Activated CD4-positive, alpha-beta T cell treated with anti-CD3 and anti-CD28 coated beads, Interleukin-2, Interleukin-6, amounts not matched to agents 100 ng/mL and 50 ng/mL, durations not matched to agents 16 hours and 8 hours (primary cell): ENCODE data around the gene THSD7A.

Experiments
- DNase-seq: peaks from one replicate; pipeline ENCODE4 v3.0.0-alpha.2; 2020

THSD7A gene

GRCh38 chr7:11620406-11621253, 211.4 kb downstream of the THSD7A start:
- no peak for DNase-seq

- no peak for DNase-seq
Measured at GRCh38 chr7:11616466-11616865, 215.5 kb downstream of the THSD7A start.

GRCh38 chr7:11615174-11615573, 216.8 kb downstream of the THSD7A start:
- DNase-seq = no peak

- DNase-seq = no peak
Measured at GRCh38 chr7:11613292-11613930, 218.6 kb downstream of the THSD7A start.

GRCh38 chr7:11612737-11613136, 219.3 kb downstream of the THSD7A start:
- no peak for DNase-seq

GRCh38 chr7:11609096-11609670, 222.8 kb downstream of the THSD7A start:
- DNase-seq = no peak

GRCh38 chr7:11607686-11608085, 224.3 kb downstream of the THSD7A start:
- no peak for DNase-seq

- DNase-seq = no peak
Measured at GRCh38 chr7:11605749-11606148, 226.2 kb downstream of the THSD7A start.

- no peak for DNase-seq
Measured at GRCh38 chr7:11604505-11604904, 227.5 kb downstream of the THSD7A start.

GRCh38 chr7:11601761-11602160, 230.2 kb downstream of the THSD7A start:
- DNase-seq = no peak

- no peak for DNase-seq
Measured at GRCh38 chr7:11593322-11593721, 238.7 kb downstream of the THSD7A start.

GRCh38 chr7:11592699-11593098, 239.3 kb downstream of the THSD7A start:
- DNase-seq = no peak

- DNase-seq = no peak
Measured at GRCh38 chr7:11591943-11592342, 240.1 kb downstream of the THSD7A start.

- DNase-seq = no peak
Measured at GRCh38 chr7:11591055-11591633, 240.9 kb downstream of the THSD7A start.

GRCh38 chr7:11589251-11589650, 242.7 kb downstream of the THSD7A start:
- DNase-seq = no peak

GRCh38 chr7:11587814-11588213, 244.2 kb downstream of the THSD7A start:
- no peak for DNase-seq

GRCh38 chr7:11587048-11587447, 244.9 kb downstream of the THSD7A start:
- no peak for DNase-seq

GRCh38 chr7:11584406-11585031, 247.5 kb downstream of the THSD7A start:
- no peak for DNase-seq

GRCh38 chr7:11579141-11579540, 252.9 kb downstream of the THSD7A start:
- DNase-seq = no peak

GRCh38 chr7:11576310-11576709, 255.7 kb downstream of the THSD7A start:
- DNase-seq = no peak

GRCh38 chr7:11573128-11573750, 258.8 kb downstream of the THSD7A start:
- DNase-seq = no peak

- no peak for DNase-seq
Measured at GRCh38 chr7:11570922-11571550, 261.0 kb downstream of the THSD7A start.
